Thyroid gland (tissue), 4 donors: Measurements from ENCODE around the gene ANKRD40CL.

ENCODE experiments used
- POLR2A ChIP-seq, 2 donors: fragments of 450-650 bp; IDR thresholded peaks; one replicate each; pipeline ENCODE4 v1.6.1; 2017; ENCODE audit warnings: antibody characterized with exemption in 2 of 2, mild to moderate bottlenecking in 2 of 2, moderate library complexity in 1 of 2
- TF ChIP-seq, protein P1 (sequence below), 6 experiments: fragments of 200-600 bp in 3 of 6; fragments of 450-650 bp in 3 of 6; sonication (generic) in 3 of 6; IDR thresholded peaks; one replicate each; pipeline ENCODE4 v1.5.1; 2016 to 2019; ENCODE audit warnings: antibody characterized with exemption in 6 of 6, mild to moderate bottlenecking in 2 of 6, inconsistent platforms in 1 of 6, moderate library complexity in 1 of 6

DNA sequence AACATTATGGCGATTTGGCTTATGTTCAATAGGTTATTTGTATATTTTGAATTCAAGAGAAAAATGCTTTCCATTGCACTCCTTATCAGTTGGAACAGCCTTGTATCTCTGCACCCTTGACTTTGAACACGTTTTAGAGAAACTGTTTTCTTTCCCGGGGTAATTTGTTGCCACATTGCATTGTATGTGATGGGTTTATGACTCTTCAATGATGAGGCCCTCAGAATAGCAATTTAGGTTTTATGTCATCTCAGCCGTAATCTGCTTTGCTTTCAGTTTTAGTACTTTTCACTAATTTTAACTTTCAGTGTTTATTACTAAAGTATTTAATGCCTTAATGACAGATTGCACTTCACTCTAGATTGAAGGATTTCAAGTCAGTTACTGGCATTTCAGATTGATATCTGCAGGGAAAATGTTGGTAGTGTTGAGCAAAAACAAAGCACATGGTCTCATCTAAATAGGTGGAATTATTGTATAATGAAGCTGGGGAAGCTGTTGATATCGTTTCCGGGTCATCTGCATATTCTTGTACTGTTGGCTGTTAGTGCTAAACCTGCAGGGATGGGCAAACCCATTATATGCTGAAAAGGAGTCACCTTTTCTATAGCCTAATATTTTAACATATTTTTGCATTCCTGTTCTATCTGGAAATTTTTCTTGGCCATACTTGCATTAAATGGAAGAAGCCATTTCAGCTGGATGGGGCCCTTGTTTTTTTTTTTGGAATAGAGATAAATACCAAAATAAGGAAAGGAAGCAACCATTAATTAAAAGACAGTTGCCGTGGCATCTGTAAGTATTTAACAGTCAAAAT lies 45.9 kb downstream of the ANKRD40CL start:
- TF ChIP-seq, protein P1, sequence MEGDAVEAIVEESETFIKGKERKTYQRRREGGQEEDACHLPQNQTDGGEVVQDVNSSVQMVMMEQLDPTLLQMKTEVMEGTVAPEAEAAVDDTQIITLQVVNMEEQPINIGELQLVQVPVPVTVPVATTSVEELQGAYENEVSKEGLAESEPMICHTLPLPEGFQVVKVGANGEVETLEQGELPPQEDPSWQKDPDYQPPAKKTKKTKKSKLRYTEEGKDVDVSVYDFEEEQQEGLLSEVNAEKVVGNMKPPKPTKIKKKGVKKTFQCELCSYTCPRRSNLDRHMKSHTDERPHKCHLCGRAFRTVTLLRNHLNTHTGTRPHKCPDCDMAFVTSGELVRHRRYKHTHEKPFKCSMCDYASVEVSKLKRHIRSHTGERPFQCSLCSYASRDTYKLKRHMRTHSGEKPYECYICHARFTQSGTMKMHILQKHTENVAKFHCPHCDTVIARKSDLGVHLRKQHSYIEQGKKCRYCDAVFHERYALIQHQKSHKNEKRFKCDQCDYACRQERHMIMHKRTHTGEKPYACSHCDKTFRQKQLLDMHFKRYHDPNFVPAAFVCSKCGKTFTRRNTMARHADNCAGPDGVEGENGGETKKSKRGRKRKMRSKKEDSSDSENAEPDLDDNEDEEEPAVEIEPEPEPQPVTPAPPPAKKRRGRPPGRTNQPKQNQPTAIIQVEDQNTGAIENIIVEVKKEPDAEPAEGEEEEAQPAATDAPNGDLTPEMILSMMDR (IDR thresholded peaks at IDR 0.05): no peak
- no peak for TF ChIP-seq POLR2A (IDR thresholded peaks at IDR 0.05)
